Measurements from ENCODE around the gene PIK3CD. TPM values are rescaled to one million over a fixed set of nuclear protein-coding genes. Genes with fewer than 3 reads are reported as not detected.
"Not testable (repeated sequence)": the region's sequence is repeated elsewhere in the genome, so short reads cannot be mapped to it uniquely, and the experiment has no call there.

Gene PIK3CD
- total and polyA plus RNA-seq, 2 experiments from 2014 or later, result 1.2 to 1.3 TPM

GRCh38 chr1:9710037-9710436 lies 58.5 kb downstream of the PIK3CD start:
- Histone ChIP-seq H3K4me3 (no peak overlapping the region), H3K27me3 (no peaks in the 10 kb centered on the region), H3K27ac (no peak overlapping the region), H4K20me1 (ENCODE audit: insufficient read depth, poor library complexity, severe bottlenecking) (no peaks in the 10 kb centered on the region), H3K79me2 (no peaks in the 10 kb centered on the region), H3K36me3 (replicated peaks; ENCODE audit: insufficient read depth, low read depth) (no peaks in the 10 kb centered on the region), H3K4me1 (ENCODE audit: insufficient read depth) (no peaks in the 10 kb centered on the region), H3K9me3 (ENCODE audit: low read depth) (no peaks in the 10 kb centered on the region), H3K4me2 (no peak overlapping the region), H2AFZ (no peak overlapping the region), H3K9me2 (replicated peaks; ENCODE audit: insufficient read depth) (no peaks in the 10 kb centered on the region)
- TF ChIP-seq EZH2phosphoT487 (IDR thresholded peaks at IDR 0.05; ENCODE audit: low read depth, severe bottlenecking, unreplicated experiment) (no peak), CTCF (IDR thresholded peaks at IDR 0.05; ENCODE audit: poor library complexity) (no peak), EZH2 (IDR thresholded peaks at IDR 0.05; ENCODE audit: borderline replicate concordance) (no peak)
- 92% methylated on average over 8 of the region's 8 CpGs for WGBS (ENCODE audit: low lambda C conversion rate, missing lambda C conversion rate)
- no peak for DNase-seq (ENCODE audit: low spot score)

- 94% methylated on average over 9 of the region's 9 CpGs for WGBS (ENCODE audit: low lambda C conversion rate, missing lambda C conversion rate)
- H3K4me3 ChIP-seq, result no peak overlapping the region
- H3K9me2 ChIP-seq (replicated peaks; ENCODE audit: insufficient read depth), result no peaks in the 10 kb centered on the region
- DNase-seq (ENCODE audit: low spot score), result no peak
- H3K9me3 ChIP-seq (ENCODE audit: low read depth), result no peaks in the 10 kb centered on the region
- H3K79me2 ChIP-seq, result no peaks in the 10 kb centered on the region
- H4K20me1 ChIP-seq (ENCODE audit: insufficient read depth, poor library complexity, severe bottlenecking), result no peaks in the 10 kb centered on the region
- no peak overlapping the region for H3K4me2 ChIP-seq
- H3K27me3 ChIP-seq, result no peaks in the 10 kb centered on the region
- H3K27ac ChIP-seq, result no peak overlapping the region
- H2AFZ ChIP-seq, result no peak overlapping the region
- no peak for TF ChIP-seq CTCF (IDR thresholded peaks at IDR 0.05; ENCODE audit: poor library complexity)
- no peak for TF ChIP-seq EZH2phosphoT487 (IDR thresholded peaks at IDR 0.05; ENCODE audit: low read depth, severe bottlenecking, unreplicated experiment)
- no peak for TF ChIP-seq EZH2 (IDR thresholded peaks at IDR 0.05; ENCODE audit: borderline replicate concordance)
- no peaks in the 10 kb centered on the region for H3K4me1 ChIP-seq (ENCODE audit: insufficient read depth)
- H3K36me3 ChIP-seq (replicated peaks; ENCODE audit: insufficient read depth, low read depth), result no peaks in the 10 kb centered on the region
Measured at GRCh38 chr1:9711466-9712020, 60.0 kb downstream of the PIK3CD start.

- not testable (repeated sequence) for H3K36me3 ChIP-seq (replicated peaks; ENCODE audit: insufficient read depth, low read depth); H2AFZ ChIP-seq; H4K20me1 ChIP-seq (ENCODE audit: insufficient read depth, poor library complexity, severe bottlenecking); H3K27me3 ChIP-seq; H3K27ac ChIP-seq; H3K4me1 ChIP-seq (ENCODE audit: insufficient read depth); H3K4me2 ChIP-seq; H3K9me3 ChIP-seq (ENCODE audit: low read depth); H3K4me3 ChIP-seq; H3K9me2 ChIP-seq (replicated peaks; ENCODE audit: insufficient read depth); DNase-seq (ENCODE audit: low spot score); H3K79me2 ChIP-seq
- WGBS (ENCODE audit: low lambda C conversion rate, missing lambda C conversion rate), result 91% methylated on average over 7 of the region's 7 CpGs
Measured at GRCh38 chr1:9712767-9713166, 61.2 kb downstream of the PIK3CD start.

GRCh38 chr1:9714257-9714718 lies 62.8 kb downstream of the PIK3CD start:
- Histone ChIP-seq H3K9me3 (ENCODE audit: low read depth) (no peaks in the 10 kb centered on the region), H3K79me2 (no peaks in the 10 kb centered on the region), H4K20me1 (ENCODE audit: insufficient read depth, poor library complexity, severe bottlenecking) (no peaks in the 10 kb centered on the region), H3K27ac (no peak overlapping the region), H3K27me3 (no peaks in the 10 kb centered on the region), H3K36me3 (replicated peaks; ENCODE audit: insufficient read depth, low read depth) (no peaks in the 10 kb centered on the region), H3K4me1 (ENCODE audit: insufficient read depth) (no peaks in the 10 kb centered on the region), H3K4me2 (no peak overlapping the region), H2AFZ (no peak overlapping the region), H3K9me2 (replicated peaks; ENCODE audit: insufficient read depth) (no peaks in the 10 kb centered on the region), H3K4me3 (no peak overlapping the region)
- TF ChIP-seq EZH2 (IDR thresholded peaks at IDR 0.05; ENCODE audit: borderline replicate concordance) (no peak), CTCF (IDR thresholded peaks at IDR 0.05; ENCODE audit: poor library complexity) (no peak), EZH2phosphoT487 (IDR thresholded peaks at IDR 0.05; ENCODE audit: low read depth, severe bottlenecking, unreplicated experiment) (no peak)
- WGBS (ENCODE audit: low lambda C conversion rate, missing lambda C conversion rate), result 52% methylated on average over 6 of the region's 6 CpGs
- DNase-seq (ENCODE audit: low spot score), result no peak
